ENCODE results near the gene CARD10.

GRCh38 chr22:37544955-37545702, 25.9 kb upstream of the CARD10 start:
- TF ChIP-seq CTCF (IDR thresholded peaks at IDR 0.05 in 4 of 5, conservative IDR thresholded peaks at IDR 0.05 in 1 of 5) (peak; percentile 10 to 61 (median 58)), POLR2A (IDR thresholded peaks at IDR 0.05) (no peak)
